Panc1 (cell line): ENCODE measurements around the gene DNAJC18. TPM values are rescaled to one million over a fixed set of nuclear protein-coding genes. Genes with fewer than 3 reads are reported as not detected.

Experiments
- ATAC-seq: fragments of 200-7000 bp; cut with Tn5 transposase; 2 replicates; pipeline ENCODE4 v1.9.1; 2020; ENCODE audit warnings: mild to moderate bottlenecking, moderate library complexity
- BruUV-seq: library from RNA; stranded (reverse); fragments of 400-500 nt; replicated peaks from 2 replicates; lab custom pipeline; 2021; lab: Mats Ljungman, UMichigan
- CTCF ChIA-PET: fragments of 300-600 bp; sonication (Branson Sonifier 250); formaldehyde crosslinking; loops from one replicate; lab custom pipeline; 2022; ENCODE audit warnings: antibody characterized with exemption; lab: Charles Lee
- POLR2A ChIA-PET: fragments of 300-600 bp; sonication (Branson Sonifier 250); formaldehyde crosslinking; loops from one replicate; lab custom pipeline; 2022; ENCODE audit warnings: antibody characterized with exemption; lab: Charles Lee
- DNase-seq: peaks from one replicate; pipeline ENCODE4 v3.0.0-alpha.2; 2010; ENCODE audit warnings: low read depth, low spot score
- H3K27ac ChIP-seq: 2 replicates; pipeline ENCODE4 v1.5.1; 2011; ENCODE audit warnings: mild to moderate bottlenecking, low read length, inconsistent platforms
- H3K27me3 ChIP-seq: fragments of 200-500 bp; sonication (Bioruptor generic); 2 replicates; pipeline ENCODE4 v1.6.0; 2014; ENCODE audit warnings: low read length, inconsistent platforms; ENCODE audit not compliant: control insufficient read depth, insufficient read depth
- H3K36me3 ChIP-seq: fragments of 200-500 bp; sonication (Bioruptor generic); 2 replicates; pipeline ENCODE4 v1.5.1; 2014; ENCODE audit warnings: inconsistent platforms, mild to moderate bottlenecking, low read length, moderate library complexity; ENCODE audit not compliant: control insufficient read depth, insufficient read depth
- H3K4me1 ChIP-seq: 2 replicates; pipeline ENCODE4 v1.5.1; 2011; ENCODE audit warnings: inconsistent platforms, mild to moderate bottlenecking, low read length, moderate library complexity; ENCODE audit not compliant: control insufficient read depth, insufficient read depth
- H3K4me3 ChIP-seq, 2 experiments: 2 replicates each; pipeline ENCODE4 v1.5.1; 2011 to 2012; ENCODE audit warnings: low read depth in 2 of 2, low read length in 2 of 2, mild to moderate bottlenecking in 2 of 2, inconsistent platforms in 1 of 2, moderate library complexity in 1 of 2
- H3K9me3 ChIP-seq: fragments of 200-500 bp; sonication (Bioruptor generic); 2 replicates; pipeline ENCODE4 v1.5.1; 2014; ENCODE audit warnings: low read depth, mild to moderate bottlenecking, inconsistent platforms, low read length, moderate library complexity; ENCODE audit not compliant: control insufficient read depth, insufficient read depth
- CTCF ChIP-seq: fragments of 450-650 bp; IDR thresholded peaks from 2 replicates; pipeline ENCODE4 v1.5.1; 2017; ENCODE audit warnings: mild to moderate bottlenecking
- POLR2AphosphoS5 ChIP-seq: IDR thresholded peaks from 2 replicates; pipeline ENCODE4 v1.6.1; 2012; ENCODE audit warnings: mild to moderate bottlenecking, low read depth, low read length, moderate library complexity
- REST ChIP-seq, 2 experiments: IDR thresholded peaks; 2 replicates each; pipeline ENCODE4 v1.6.1; 2011 to 2012; ENCODE audit warnings: low read depth in 2 of 2, control low read depth in 1 of 2, low read length in 1 of 2, mild to moderate bottlenecking in 1 of 2, moderate library complexity in 1 of 2; ENCODE audit not compliant: insufficient read depth in 1 of 2
- SIN3A ChIP-seq: IDR thresholded peaks from 2 replicates; pipeline ENCODE4 v1.6.1; 2012; ENCODE audit warnings: low read depth, mild to moderate bottlenecking, low read length, moderate library complexity, borderline replicate concordance; ENCODE audit not compliant: insufficient read depth
- TCF7L2 ChIP-seq: IDR thresholded peaks from 2 replicates; pipeline ENCODE4 v1.6.1; 2011; ENCODE audit warnings: mild to moderate bottlenecking, low read depth, low read length, inconsistent platforms
- in situ Hi-C: cut with HindIII; loops from 2 replicates; pipeline ENCODE4 v1.10.0; 2016; ENCODE audit warnings: low sequenced_read_pairs, low pct_unique_long_range_greater_than_20kb
- intact Hi-C: fragments of 100-400 bp; cut with micrococcal nuclease; formaldehyde crosslinking; loops from one replicate; pipeline ENCODE4 v1.10.0; 2022; ENCODE audit not compliant: unreplicated experiment
- total RNA-seq: library from RNA; stranded (reverse); gene quantifications from one replicate; pipeline ENCODE4 v1.2.1, GENCODE V29; 2021; ENCODE audit not compliant: unreplicated experiment

Gene DNAJC18
- total RNA-seq, 1 experiment from 2014 or later: 8.8 TPM

- TF ChIP-seq TCF7L2 (no peak), REST (IDR thresholded peaks at IDR 0.05; ENCODE audit: insufficient read depth in 1 of 2, low read depth in 2 of 2, low read length in 1 of 2) (no peak), POLR2AphosphoS5 (no peak), SIN3A (no peak), CTCF (no peak)
- no peak for DNase-seq
- intact Hi-C loops: no loop called here
- Histone ChIP-seq H3K9me3 (no peaks in the 10 kb centered on the region), H3K4me3 (no peak overlapping the region), H3K36me3 (no peaks in the 10 kb centered on the region), H3K27me3 (no peaks in the 10 kb centered on the region), H3K4me1 (no peaks in the 10 kb centered on the region), H3K27ac (no peak overlapping the region)
- no TSS peak for BruUV-seq
- ChIA-PET POLR2A (no interaction called here), CTCF (no interaction called here)
- ATAC-seq: no peak
- in situ Hi-C loops: no loop called here
Observed at GRCh38 chr5:139431706-139432105, 7.6 kb downstream of the DNAJC18 start.

GRCh38 chr5:139430015-139430414 is 9.3 kb downstream of the DNAJC18 start:
- ChIA-PET CTCF (no interaction called here), POLR2A (no interaction called here)
- Histone ChIP-seq H3K27me3 (no peaks in the 10 kb centered on the region), H3K4me1 (no peaks in the 10 kb centered on the region), H3K27ac (no peak overlapping the region), H3K4me3 (no peak overlapping the region), H3K36me3 (no peaks in the 10 kb centered on the region), H3K9me3 (no peaks in the 10 kb centered on the region)
- DNase-seq (no peak), ATAC-seq (no peak)
- in situ Hi-C loops (no loop called here), intact Hi-C loops (no loop called here)
- TF ChIP-seq REST (IDR thresholded peaks at IDR 0.05; ENCODE audit: insufficient read depth in 1 of 2, low read depth in 2 of 2, low read length in 1 of 2): no peak
- TF ChIP-seq TCF7L2: no peak
- no peak for TF ChIP-seq POLR2AphosphoS5
- TF ChIP-seq CTCF: no peak
- no peak for TF ChIP-seq SIN3A
- no TSS peak for BruUV-seq
